Thyroid gland (tissue), 4 donors: ENCODE data around the gene BICDL1.

Experiments
- CTCF ChIP-seq, 6 experiments: fragments of 200-600 bp in 3 of 6; fragments of 450-650 bp in 3 of 6; sonication (generic) in 3 of 6; IDR thresholded peaks; one replicate each; pipeline ENCODE4 v1.5.1; 2016 to 2019; ENCODE audit warnings: antibody characterized with exemption in 6 of 6, mild to moderate bottlenecking in 2 of 6, inconsistent platforms in 1 of 6, moderate library complexity in 1 of 6
- POLR2A ChIP-seq, 2 donors: fragments of 450-650 bp; IDR thresholded peaks; one replicate each; pipeline ENCODE4 v1.6.1; 2017; ENCODE audit warnings: antibody characterized with exemption in 2 of 2, mild to moderate bottlenecking in 2 of 2, moderate library complexity in 1 of 2

- TF ChIP-seq POLR2A (IDR thresholded peaks at IDR 0.05) (no peak), CTCF (IDR thresholded peaks at IDR 0.05) (no peak)
These were observed 150.9 kb downstream of the BICDL1 start for GRCh38 chr12:120139958-120140357.
